Endothelial cell of umbilical vein (primary cell): ENCODE results near the gene MYL5. TPM values are rescaled to one million over a fixed set of nuclear protein-coding genes. Genes with fewer than 3 reads are reported as not detected.

Experiments used
- BruUV-seq: library from RNA; stranded (reverse); fragments of 400-500 nt; replicated peaks from 2 replicates; lab custom pipeline; 2021; lab: Mats Ljungman, UMichigan
- CTCF ChIA-PET: fragments of 300-600, 350-600 bp; sonication (Branson Sonifier 250); formaldehyde crosslinking; loops from one replicate; lab custom pipeline; 2021; ENCODE audit warnings: antibody characterized with exemption, inconsistent platforms; lab: Charles Lee
- POLR2A ChIA-PET: fragments of 300-600, 350-600 bp; sonication (Branson Sonifier 250); formaldehyde crosslinking; loops from one replicate; lab custom pipeline; 2021; ENCODE audit warnings: antibody characterized with exemption, inconsistent platforms; lab: Charles Lee
- DNase-seq: peaks from one replicate; pipeline ENCODE4 v3.0.0-alpha.2; 2011; ENCODE audit warnings: low read depth, low spot score
- FAIRE-seq: peaks from 2 replicates; lab custom pipeline; 2011; peaks lifted over from hg19 to GRCh38; lab: Jason Lieb, UNC
- H2AFZ ChIP-seq: 2 replicates; pipeline ENCODE4 v1.6.0; 2012; ENCODE audit warnings: low read depth, low read length, control low read depth, inconsistent platforms
- H3K27ac ChIP-seq: 2 replicates; pipeline ENCODE4 v1.5.1; 2011; ENCODE audit warnings: low read depth, mild to moderate bottlenecking, control low read depth, low read length, moderate library complexity; ENCODE audit not compliant: insufficient read depth
- H3K27me3 ChIP-seq, 2 experiments: 2 replicates each; pipeline versions ENCODE4 v1.6.0 to v1.6.1; 2011; ENCODE audit warnings: low read length in 2 of 2, mixed read lengths in 1 of 2; ENCODE audit not compliant: control insufficient read depth in 2 of 2, insufficient read depth in 2 of 2
- H3K36me3 ChIP-seq, 2 experiments: 2 replicates in 1 of 2; 3 replicates in 1 of 2; pipeline ENCODE4 v1.5.1; 2011; ENCODE audit warnings: low read length in 2 of 2, mild to moderate bottlenecking in 1 of 2, moderate library complexity in 1 of 2; ENCODE audit not compliant: control insufficient read depth in 2 of 2, insufficient read depth in 2 of 2; ENCODE audit errors: extremely low read depth in 1 of 2
- H3K4me1 ChIP-seq: 3 replicates; pipeline ENCODE4 v1.5.1; 2011; ENCODE audit warnings: mild to moderate bottlenecking, low read length; ENCODE audit not compliant: control insufficient read depth, insufficient read depth; ENCODE audit errors: extremely low read depth
- H3K4me2 ChIP-seq: 2 replicates; pipeline ENCODE4 v1.6.1; 2011; ENCODE audit warnings: low read length, control low read depth, mixed read lengths; ENCODE audit not compliant: insufficient read depth
- H3K4me3 ChIP-seq, 3 experiments: fragments of 200-600 bp in 1 of 3; sonication (generic), shearing (Covaris generic) in 1 of 3; replicated peaks in 1 of 3; 2 replicates each; pipeline ENCODE4 v1.5.1; 2011 to 2016; ENCODE audit warnings: control low read depth in 3 of 3, low read length in 3 of 3, mild to moderate bottlenecking in 2 of 3, inconsistent platforms in 1 of 3, low read depth in 1 of 3, moderate library complexity in 1 of 3; ENCODE audit not compliant: insufficient read depth in 1 of 3
- H3K79me2 ChIP-seq: 2 replicates; pipeline ENCODE4 v1.6.0; 2012; ENCODE audit warnings: low read length, inconsistent platforms; ENCODE audit not compliant: control insufficient read depth, insufficient read depth
- H3K9ac ChIP-seq: replicated peaks from 2 replicates; pipeline ENCODE3; 2011; ENCODE audit warnings: low read length, control low read depth; ENCODE audit not compliant: insufficient read depth; ENCODE audit errors: extremely low read depth
- H3K9me1 ChIP-seq: replicated peaks from 3 replicates; pipeline ENCODE4 v1.6.0; 2011; ENCODE audit warnings: mild to moderate bottlenecking, low read length; ENCODE audit not compliant: control insufficient read depth, insufficient read depth; ENCODE audit errors: extremely low read depth
- H3K9me3 ChIP-seq: replicated peaks from 2 replicates; pipeline ENCODE4 v1.5.1; 2012; ENCODE audit warnings: low read length, inconsistent platforms; ENCODE audit not compliant: control insufficient read depth, insufficient read depth
- H4K20me1 ChIP-seq: replicated peaks from 2 replicates; pipeline ENCODE3; 2011; ENCODE audit warnings: mild to moderate bottlenecking, low read length; ENCODE audit not compliant: control insufficient read depth, insufficient read depth; ENCODE audit errors: extremely low read depth
- CTCF ChIP-seq, 2 donors: IDR thresholded peaks; 1 replicate in 1 of 2; 2 replicates in 1 of 2; pipeline ENCODE4 v1.5.1; 2011; ENCODE audit warnings: low read length in 2 of 2, mild to moderate bottlenecking in 2 of 2, moderate library complexity in 2 of 2, control low read depth in 1 of 2, inconsistent platforms in 1 of 2, low read depth in 1 of 2; ENCODE audit not compliant: insufficient read depth in 1 of 2; ENCODE audit errors: extremely low read depth in 1 of 2
- EZH2 ChIP-seq: IDR thresholded peaks from 2 replicates; pipeline ENCODE4 v1.6.1; 2012; ENCODE audit warnings: borderline replicate concordance, low read depth, mild to moderate bottlenecking, moderate library complexity, low read length, inconsistent platforms; ENCODE audit not compliant: severe bottlenecking
- FOS ChIP-seq: IDR thresholded peaks from 2 replicates; pipeline ENCODE4 v1.6.1; 2011; ENCODE audit warnings: mild to moderate bottlenecking, low read length, moderate library complexity, borderline replicate concordance; ENCODE audit not compliant: insufficient read depth
- GATA2 ChIP-seq: IDR thresholded peaks from 2 replicates; pipeline ENCODE4 v1.7.0; 2011; ENCODE audit warnings: low read depth, mild to moderate bottlenecking, moderate library complexity, mixed read lengths, low read length; ENCODE audit not compliant: insufficient read length, insufficient read depth
- JUN ChIP-seq: IDR thresholded peaks from 2 replicates; pipeline ENCODE4 v1.6.1; 2011; ENCODE audit warnings: borderline replicate concordance, low read depth; ENCODE audit not compliant: insufficient read length, insufficient read depth
- MYC ChIP-seq: IDR thresholded peaks from one replicate; pipeline ENCODE4 v1.6.1; 2011; ENCODE audit warnings: mild to moderate bottlenecking, low read depth, low read length
- POLR2A ChIP-seq: IDR thresholded peaks from 2 replicates; pipeline ENCODE4 v1.6.1; 2012; ENCODE audit warnings: low read depth, mild to moderate bottlenecking, control low read depth, low read length
- POLR2AphosphoS5 ChIP-seq: IDR thresholded peaks from 2 replicates; pipeline ENCODE4 v1.6.1; 2012; ENCODE audit warnings: low read depth, mild to moderate bottlenecking, control low read depth, low read length, moderate library complexity; ENCODE audit not compliant: insufficient read depth
- dilution Hi-C: fragments of 300-500 bp; cut with MboI; formaldehyde crosslinking; loops from one replicate; pipeline ENCODE4 v1.15.0; 2019; ENCODE audit warnings: low sequenced_read_pairs; ENCODE audit not compliant: extremely low pct_ligation_motif_present
- intact Hi-C: fragments of 100-400 bp; cut with micrococcal nuclease; formaldehyde crosslinking; loops from one replicate; pipeline ENCODE4 v1.10.0; 2022
- polyA plus RNA-seq, 4 experiments: library from polyadenylated mRNA; depleted of rRNA in 3 of 4; stranded (reverse) in 3 of 4; unstranded in 1 of 4; fragments of >200 nt; gene quantifications; 2 replicates each; pipeline versions ENCODE4 v1.2.1 to v1.2.3, GENCODE V29; 2011 to 2012; ENCODE audit warnings: missing spikeins in 1 of 4
- total RNA-seq: library from RNA; stranded (reverse); gene quantifications from 2 replicates; pipeline ENCODE4 v1.2.3, GENCODE V29; 2021
- TF ChIP-seq, protein P1 (sequence below): IDR thresholded peaks from 2 replicates; pipeline ENCODE4 v1.6.1; 2011; ENCODE audit not compliant: insufficient read depth, insufficient read length

Gene MYL5
- total and polyA plus RNA-seq, 2 donors (not counting 3 experiments of a cell fraction or from before 2014, with no cell fraction given) = 12.3 to 13.4 TPM

DNA sequence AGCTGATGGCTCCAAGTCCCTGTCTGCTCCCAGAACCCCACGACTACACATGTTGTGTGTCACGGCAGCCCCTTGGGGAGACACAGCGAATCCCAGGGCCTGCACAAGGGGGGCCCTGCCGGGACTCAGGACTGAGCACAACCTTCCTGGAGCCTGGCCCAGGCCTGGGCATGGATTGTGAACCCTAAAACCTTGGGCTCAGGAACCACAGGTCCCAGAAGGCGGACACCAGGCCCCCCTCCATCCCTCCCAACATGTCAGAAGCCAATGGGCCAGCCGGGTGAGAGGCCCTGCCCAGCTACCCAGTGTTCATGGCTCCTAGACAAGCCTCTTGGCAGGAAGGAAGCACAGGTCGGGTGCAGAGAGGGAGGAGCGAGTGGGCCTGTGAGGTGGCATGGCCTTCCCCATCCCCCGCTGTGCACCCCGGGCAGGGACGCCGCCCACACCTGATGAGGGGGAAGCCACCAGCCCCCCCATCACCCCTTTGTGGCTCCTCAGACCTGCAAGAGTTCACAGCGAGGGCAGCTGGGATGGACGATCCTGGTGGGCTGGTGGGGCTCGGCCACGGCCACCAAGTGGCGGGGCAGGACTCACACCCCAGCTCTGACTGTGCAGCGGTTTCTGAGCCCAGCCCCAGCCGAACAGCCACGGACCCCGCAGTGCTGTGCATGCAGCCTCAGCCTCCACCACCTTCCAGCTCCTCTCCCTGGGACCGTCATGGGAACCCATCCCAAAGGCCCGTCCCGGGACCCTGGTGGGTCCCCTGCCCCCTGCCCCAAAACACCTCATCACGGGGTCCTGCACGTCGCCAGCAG lies 45.3 kb upstream of the MYL5 start:
- CTCF ChIA-PET = no interaction called here
- dilution Hi-C loops = no loop called here
- BruUV-seq = no TSS peak
- Histone ChIP-seq H3K36me3 (no peaks in the 10 kb centered on the region), H3K9me3 (no peaks in the 10 kb centered on the region), H3K4me2 (no peak overlapping the region), H3K27me3 (no peaks in the 10 kb centered on the region), H3K4me3 (no peak overlapping the region), H4K20me1 (no peaks in the 10 kb centered on the region), H2AFZ (no peak overlapping the region), H3K79me2 (no peaks in the 10 kb centered on the region), H3K9me1 (no peaks in the 10 kb centered on the region), H3K27ac (no peak overlapping the region), H3K4me1 (no peaks in the 10 kb centered on the region), H3K9ac (no peak overlapping the region)
- TF ChIP-seq CTCF (IDR thresholded peaks at IDR 0.05; ENCODE audit: extremely low read depth in 1 of 2, insufficient read depth in 1 of 2, low read depth in 1 of 2, low read length in 2 of 2) (no peak), MYC (no peak)
- intact Hi-C loops = no loop called here
- DNase-seq = no peak
- POLR2A ChIA-PET = no interaction called here
- no peak for FAIRE-seq

DNA sequence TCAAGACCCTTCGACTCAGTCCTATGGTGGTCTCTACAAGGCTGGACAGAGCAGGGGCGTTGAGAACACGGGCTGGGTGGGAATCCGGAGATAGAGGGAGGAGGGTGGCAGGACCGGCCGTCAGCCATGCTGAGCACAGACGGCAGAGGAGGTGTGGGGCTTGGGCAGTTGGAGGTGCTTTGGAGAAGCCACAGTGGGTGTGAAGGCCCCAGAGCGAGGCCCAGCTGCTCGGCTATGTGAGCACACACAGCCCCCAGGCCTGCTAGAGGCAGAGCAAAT lies 44.8 kb upstream of the MYL5 start:
- Histone ChIP-seq H3K4me2 (no peak overlapping the region), H3K9ac (no peak overlapping the region), H3K9me3 (no peaks in the 10 kb centered on the region), H3K27ac (no peak overlapping the region), H3K4me1 (no peaks in the 10 kb centered on the region), H3K36me3 (no peaks in the 10 kb centered on the region), H3K79me2 (no peaks in the 10 kb centered on the region), H4K20me1 (no peaks in the 10 kb centered on the region), H3K4me3 (no peak overlapping the region), H3K27me3 (no peaks in the 10 kb centered on the region), H3K9me1 (no peaks in the 10 kb centered on the region), H2AFZ (no peak overlapping the region)
- CTCF ChIA-PET = no interaction called here
- TF ChIP-seq JUN (no peak), GATA2 (no peak), POLR2AphosphoS5 (no peak), MYC (no peak), CTCF (IDR thresholded peaks at IDR 0.05; ENCODE audit: extremely low read depth in 1 of 2, insufficient read depth in 1 of 2, low read depth in 1 of 2, low read length in 2 of 2) (no peak), POLR2A (no peak), EZH2 (no peak), FOS (no peak)
- TF ChIP-seq, protein P1, sequence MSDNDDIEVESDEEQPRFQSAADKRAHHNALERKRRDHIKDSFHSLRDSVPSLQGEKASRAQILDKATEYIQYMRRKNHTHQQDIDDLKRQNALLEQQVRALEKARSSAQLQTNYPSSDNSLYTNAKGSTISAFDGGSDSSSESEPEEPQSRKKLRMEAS = no peak
- intact Hi-C loops (no loop called here), dilution Hi-C loops (no loop called here)
- no peak for FAIRE-seq
- DNase-seq = no peak
- no TSS peak for BruUV-seq
- POLR2A ChIA-PET = no interaction called here
